Activated T-cell treated with anti-CD3 and anti-CD28 coated beads for 24 hours (primary cell): Measurements from ENCODE around the gene PLP2.
"Not testable (repeated sequence)": the region's sequence is repeated elsewhere in the genome, so short reads cannot be mapped to it uniquely, and the experiment has no call there.

Experiments
- DNase-seq: peaks from one replicate; pipeline ENCODE4 v3.0.0-alpha.2; 2020; ENCODE audit warnings: low read depth

PLP2 gene

DNA sequence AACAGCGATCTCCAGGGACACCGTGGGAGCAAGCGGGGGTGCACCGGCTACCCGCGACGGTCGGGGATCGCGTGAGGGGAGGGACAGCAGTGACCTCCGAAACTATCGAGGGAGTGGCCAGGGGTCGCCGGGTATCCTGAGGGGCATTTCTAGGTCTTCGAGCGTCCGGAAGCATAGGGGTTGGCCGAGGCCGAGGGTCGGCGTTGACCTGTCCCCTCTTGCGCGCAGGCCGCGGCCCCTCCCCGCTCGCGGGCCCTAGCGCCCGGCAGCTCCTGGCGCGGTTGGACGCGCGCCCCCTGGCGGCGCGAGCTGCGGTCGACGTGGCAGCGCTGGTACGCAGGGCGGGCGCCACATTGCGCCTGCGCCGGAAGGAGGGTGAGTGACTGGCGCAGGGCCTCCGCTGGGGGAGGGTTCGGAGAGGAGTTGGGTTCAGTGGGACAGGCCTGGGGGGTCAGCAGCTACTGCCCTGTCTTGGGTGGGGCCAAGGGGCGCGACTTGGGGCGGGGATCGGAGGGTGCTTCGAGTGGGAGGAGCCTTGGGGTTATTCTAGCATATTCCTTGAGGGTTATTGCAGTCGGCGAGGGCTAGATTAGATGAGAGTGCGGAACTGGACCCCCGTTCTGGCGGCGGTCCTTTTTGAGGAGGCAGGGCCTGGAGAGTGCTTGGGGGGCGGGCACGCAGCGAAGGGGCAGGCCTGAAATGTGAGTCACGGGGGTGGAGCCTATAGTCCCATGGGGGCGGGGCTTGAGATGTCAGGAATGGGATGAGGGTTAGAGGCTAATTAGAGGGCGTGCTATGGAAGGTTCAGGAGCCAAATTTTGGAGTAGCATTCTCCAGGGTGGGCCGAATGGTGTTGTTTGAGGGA, 7.9 kb upstream of the PLP2 start:
- peak; percentile 67 for DNase-seq

DNA sequence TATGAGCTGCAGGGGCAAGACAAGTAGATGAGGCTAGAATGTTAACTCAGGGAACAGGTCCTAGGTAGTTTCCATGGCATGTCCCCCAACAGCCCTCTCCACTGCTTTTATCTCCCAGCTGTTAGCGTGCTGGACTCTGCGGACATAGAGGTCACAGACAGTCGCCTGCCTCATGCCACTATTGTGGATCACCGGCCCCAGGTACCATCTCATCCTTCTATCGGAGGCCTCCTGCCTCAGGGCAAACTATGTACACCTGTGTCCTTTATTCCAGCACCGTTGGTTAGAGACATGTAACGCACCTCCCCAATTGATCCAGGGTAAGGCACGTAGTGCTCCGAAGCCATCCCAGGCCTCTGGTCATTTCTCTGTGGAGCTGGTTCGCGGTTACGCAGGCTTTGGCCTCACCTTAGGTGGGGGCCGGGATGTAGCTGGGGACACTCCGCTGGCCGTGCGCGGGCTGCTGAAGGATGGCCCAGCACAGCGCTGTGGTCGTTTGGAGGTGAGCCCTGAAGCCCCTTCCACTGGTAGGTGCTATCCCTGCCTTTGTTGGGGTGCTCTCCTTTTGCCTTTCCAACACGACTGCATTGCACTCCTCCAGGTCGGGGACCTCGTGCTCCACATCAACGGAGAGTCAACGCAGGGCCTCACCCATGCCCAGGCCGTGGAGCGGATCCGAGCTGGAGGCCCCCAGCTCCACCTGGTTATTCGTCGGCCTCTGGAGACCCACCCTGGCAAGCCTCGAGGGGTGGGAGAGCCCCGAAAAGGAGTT, 6.9 kb upstream of the PLP2 start:
- DNase-seq, result no peak

GRCh38 chrX:49165901-49166881, 5.5 kb upstream of the PLP2 start:
- DNase-seq, result peak; percentile 55

- peak; percentile 58 for DNase-seq
Observed at GRCh38 chrX:49166914-49167739, 4.6 kb upstream of the PLP2 start.

DNA sequence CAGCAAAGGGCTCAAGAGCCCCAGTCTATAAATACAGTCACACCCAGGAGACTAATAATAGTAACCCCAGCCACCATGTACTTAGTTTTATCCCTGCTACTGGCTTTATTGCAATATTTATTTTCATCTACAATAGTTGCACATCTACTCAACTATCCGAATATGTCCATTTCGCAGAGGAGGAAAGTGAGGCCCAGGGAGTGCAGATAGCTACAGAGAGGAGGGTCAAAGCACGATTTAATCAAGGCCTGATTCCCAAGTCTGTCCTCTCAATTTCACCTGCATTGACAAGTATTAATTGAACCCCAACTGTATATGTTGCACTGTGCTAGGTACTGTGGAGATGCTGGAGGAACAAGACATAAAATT, 4.0 kb upstream of the PLP2 start:
- no peak for DNase-seq

DNA sequence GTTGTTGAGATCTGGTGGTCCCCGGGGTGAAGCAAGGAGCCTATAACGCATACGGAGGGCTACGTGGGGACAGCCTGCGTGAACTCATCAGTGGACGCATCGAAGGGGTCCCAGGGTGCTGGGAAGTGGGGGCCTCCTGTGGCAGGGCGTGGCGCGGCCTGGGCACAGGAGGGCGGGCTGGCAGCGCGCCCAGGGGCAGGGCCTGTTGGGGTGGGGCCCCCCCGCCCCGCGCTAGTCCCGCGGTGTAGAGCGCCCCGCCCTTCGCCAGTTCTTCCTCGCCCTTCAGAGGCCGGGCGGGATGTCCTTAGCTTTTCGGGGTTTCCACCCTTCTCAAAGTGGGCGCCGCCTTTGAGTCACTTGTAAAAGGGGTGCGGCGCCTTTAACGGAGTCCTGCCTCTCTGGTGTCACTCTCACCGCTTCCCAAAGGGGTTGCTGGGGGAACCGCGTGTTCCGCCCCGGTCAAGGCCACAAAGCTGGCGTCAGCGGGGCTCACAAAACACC, 632 bp downstream of the PLP2 start:
- DNase-seq, result peak; percentile 63

DNA sequence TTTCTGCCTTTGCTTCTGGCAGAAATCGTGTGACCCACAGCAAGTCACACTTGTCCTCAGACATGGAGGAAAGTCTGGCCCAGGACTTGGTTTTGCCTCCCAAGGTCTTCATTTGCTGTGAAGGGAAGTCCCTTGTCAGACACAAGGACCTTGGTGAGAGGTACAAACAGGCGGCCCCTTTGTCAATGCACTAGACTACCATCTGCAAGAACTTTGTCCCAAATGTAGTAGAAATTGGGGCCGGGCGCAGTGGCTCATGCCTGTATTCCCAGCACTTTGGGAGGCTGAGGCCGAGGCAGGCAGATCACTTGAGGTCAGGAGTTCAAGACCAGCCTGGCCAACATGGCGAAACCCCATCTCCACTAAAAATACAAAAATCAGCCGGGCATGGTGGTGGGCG, 1.8 kb downstream of the PLP2 start:
- not testable (repeated sequence) for DNase-seq

DNA sequence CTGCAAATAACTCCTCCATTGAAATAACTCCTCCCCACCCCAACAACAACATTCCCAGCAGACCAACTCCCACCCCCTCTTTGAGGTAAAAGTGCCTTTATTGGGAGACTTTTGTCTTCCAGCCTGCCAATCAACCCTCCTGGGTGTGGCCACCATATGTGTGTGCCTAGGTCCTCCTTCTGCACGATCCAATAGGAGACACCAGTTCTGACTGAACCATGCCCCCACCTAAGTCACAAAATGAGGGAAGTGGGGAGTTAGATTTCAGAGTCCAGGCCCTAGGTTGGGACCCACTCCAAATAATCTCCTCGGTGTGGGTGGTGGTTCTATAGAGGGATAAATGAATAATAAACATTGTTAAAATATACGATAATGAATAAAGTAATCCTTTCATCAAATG, 3.0 kb downstream of the PLP2 start:
- DNase-seq, result no peak

DNA sequence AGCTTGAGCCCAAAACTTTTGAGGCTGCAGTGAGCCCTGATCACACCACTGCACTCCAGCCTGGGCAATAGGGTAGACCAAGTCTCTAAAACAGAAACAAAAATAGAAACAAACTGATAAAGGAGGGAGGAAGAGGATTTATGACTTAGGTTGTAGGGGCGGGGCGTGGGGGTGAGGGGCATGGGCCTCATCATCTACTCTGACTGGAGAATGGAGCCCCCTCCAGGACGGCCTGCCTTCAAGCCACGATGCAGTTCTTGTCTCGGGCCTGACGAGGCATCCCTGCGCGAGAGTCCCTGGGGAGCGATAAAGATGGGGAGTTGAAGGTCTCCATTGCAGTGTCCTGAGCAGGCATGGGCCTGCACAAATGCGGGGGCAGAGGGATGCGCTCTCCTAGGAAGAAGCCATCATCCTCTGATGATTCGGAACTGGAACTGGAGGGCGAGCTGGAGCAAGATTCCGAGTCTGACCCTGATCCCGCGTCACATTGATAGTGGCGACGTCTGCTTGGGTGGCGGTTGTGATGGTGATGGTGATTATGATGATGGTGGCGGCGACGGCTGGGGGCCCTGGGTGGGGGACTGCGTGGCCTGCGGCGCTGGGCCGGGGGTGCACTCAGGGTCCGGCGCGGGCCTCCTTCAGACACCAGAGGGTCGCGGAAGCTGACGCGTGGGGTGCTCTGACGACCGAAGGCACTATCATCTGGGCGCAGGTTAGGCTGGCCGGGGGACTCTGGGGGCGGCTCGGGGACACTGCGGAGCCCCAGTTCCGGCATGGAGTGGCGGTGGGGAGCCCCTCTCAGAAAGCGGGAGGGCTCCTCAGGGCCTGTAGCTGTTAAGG, 4.0 kb downstream of the PLP2 start:
- no peak for DNase-seq

DNA sequence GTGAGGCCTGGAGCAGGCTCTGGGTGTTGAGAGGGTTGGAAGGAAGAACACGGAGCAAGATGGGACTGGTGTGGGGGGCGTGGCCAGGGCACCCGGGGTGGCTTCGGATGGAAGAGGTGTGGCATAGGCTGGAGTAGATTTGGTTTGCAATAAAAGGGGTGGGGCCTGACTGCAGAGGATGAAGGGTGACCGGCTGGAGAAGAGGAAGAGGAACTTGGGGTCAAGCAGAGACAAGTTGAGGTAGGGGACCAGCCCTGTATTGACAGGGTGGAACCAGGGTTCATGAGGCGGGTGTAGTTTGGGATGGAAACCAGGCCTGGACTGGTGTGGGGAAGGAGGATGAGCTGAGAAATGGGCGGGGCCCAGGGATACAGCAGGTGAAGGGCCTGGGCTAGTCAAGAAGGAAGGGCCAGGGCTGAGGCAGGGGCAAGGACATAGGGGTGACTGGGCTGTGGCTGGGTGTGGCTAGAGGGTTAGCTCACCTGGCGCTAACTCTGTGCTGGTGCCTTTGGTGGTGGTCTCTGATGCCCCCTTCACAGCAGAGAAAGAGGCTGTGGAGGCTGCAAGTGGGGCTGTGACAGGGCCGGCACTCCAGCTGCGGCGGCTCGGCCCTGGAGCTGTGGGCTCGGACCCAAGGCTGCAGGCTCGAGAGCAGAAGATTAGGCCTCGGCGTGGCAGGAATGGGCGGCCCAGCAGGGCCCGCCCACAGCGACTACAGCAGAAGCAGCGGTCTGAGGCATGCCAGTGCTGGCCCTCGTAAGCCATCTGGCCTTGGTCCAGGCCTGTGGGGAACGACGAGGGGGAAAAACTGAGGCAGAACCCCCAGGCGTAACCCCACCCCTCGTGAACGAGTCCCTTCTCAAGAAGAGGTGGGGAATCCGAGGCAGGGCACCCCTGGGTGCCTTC, 5.0 kb downstream of the PLP2 start:
- no peak for DNase-seq

DNA sequence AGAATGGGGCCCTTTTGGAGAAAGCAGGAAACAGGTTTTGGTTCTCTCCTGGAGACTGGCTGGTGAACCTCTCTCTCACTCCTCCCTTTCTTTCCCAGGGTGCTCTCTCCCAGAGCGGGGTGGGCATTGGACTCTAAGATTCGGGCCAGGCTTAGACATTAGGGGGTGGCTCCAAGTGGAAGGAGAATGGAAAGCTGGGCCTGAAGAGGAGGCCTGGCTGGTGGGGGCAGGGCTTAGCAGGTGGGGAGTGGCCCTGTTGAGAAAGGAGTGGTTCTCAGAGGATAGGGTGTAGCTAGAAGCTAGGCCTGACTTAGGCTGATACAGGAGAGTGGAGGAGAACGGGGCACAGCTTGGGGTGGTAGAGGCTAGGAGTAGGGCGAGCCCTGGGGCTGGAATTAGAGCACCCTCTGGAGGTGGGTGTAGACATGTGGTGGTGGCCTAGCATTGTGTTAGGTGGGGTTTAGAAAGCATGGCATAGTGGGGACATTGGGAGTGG, 5.7 kb downstream of the PLP2 start:
- no peak for DNase-seq

DNA sequence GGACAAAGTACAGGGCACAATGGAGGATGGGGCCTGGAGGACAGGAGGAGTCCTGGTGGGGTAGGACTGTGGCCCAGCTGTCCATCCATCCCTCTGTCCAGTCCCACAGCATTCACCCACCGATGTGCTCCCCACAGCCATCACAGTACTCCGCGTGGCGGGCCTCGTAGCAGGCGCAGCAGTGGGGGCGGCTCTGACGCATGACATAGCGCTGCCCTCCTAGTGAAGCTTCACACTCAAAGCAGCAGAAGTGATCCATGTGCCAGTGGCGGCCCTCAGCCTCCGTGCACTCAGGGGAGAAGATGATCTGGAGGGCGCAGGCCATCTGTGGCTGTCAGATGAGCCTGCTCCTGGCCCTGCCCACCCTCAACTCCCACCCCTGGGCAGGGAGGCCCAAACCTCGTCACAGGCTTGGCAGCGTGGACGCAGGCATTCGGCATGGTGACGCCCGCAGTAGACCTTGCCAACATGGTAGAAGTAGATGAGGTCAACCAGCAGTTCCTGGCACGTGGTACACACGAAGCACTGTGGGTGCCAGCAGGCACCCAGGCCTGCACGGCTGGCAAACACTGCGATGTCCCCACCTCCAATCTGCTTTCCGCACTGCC, 6.3 kb downstream of the PLP2 start:
- DNase-seq, result no peak

GRCh38 chrX:49178537-49178936, 6.8 kb downstream of the PLP2 start:
- no peak for DNase-seq

DNA sequence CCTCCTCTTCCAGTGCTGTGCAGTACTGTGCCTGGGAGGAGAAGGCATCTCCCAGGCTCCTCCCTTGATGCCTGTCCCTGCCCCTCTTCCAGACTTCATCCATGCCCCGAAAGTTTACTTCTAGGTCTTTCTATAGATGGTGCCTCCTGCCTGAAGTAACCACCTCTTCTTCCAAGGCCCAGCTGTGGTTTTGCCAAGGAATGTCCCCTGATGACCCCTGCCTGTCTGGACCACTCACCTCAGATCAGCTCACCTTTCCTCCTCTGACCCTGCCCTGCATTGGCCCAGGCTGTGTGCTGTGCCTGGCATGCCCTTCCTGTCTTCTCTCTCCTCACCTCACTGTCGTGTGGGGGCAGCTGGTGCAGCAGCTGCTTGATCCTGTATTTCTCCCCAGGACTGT, 7.7 kb downstream of the PLP2 start:
- DNase-seq, result no peak

GRCh38 chrX:49183701-49184281, 12.1 kb downstream of the PLP2 start:
- no peak for DNase-seq

DNA sequence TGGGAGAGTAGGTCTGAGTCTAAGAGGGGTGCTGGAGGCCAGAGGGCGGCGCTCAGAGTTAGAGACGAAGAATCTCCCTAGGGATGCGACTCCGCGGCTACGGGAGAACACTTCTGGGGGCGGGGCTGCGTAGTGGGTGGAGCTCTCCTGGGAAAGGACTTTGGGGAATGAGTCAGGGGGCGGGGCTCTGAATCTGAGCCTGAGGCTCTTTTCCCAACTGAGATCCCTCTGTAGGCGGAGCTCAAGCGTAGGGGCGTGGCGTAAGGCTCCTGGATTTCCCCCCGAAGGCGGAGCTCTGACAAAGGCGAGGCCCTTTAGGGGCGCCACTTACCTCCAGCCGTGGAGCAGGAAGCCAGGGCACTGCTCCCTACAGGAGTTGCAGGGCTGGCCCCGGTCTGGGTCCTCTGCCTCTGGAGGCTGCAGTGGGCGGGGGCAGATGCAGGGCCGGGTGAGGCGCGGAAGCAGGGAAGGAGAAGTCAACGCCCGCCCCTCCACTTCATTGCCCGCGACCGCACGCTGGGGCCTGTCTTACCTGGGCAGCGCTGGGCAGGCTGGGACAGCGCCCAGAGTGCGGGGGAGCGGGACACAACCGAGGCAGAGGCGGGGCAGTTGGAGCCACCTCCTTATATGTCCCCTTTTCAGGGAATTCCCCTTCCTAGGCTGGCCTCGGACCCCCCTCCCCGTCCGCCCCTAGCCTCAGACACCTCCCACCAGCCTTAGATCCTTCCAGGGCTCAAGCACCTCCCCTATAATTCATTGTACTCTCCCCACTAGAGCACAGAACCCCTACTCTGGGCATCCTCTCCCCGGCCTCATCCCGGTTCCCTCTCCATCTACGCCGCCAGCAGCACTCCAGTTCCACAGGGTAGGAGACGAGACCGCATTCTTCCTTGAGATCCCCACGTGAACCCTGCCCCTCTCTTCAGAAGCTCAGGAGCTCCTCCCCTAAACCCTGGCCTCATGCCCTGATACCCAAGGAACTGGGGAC, 12.9 kb downstream of the PLP2 start:
- peak; percentile 12 for DNase-seq
